HCT116 (cell line): ENCODE results near the gene EMP1. TPM values are rescaled to one million over a fixed set of nuclear protein-coding genes. Genes with fewer than 3 reads are reported as not detected.

Experiments
- ATAC-seq: fragments of 200-7000 bp; cut with Tn5 transposase; 2 replicates; pipeline ENCODE4 v1.9.1; 2020; ENCODE audit warnings: mild to moderate bottlenecking, moderate library complexity
- BruUV-seq: library from RNA; stranded (reverse); fragments of 400-500 nt; replicated peaks from 2 replicates; lab custom pipeline; 2021; lab: Mats Ljungman, UMichigan
- CTCF ChIA-PET: fragments of 300-600 bp; sonication (Branson Sonifier 250); formaldehyde crosslinking; loops from one replicate; lab custom pipeline; 2021; ENCODE audit warnings: antibody characterized with exemption; lab: Charles Lee
- POLR2A ChIA-PET: fragments of 300-600, 350-600 bp; sonication (Branson Sonifier 250); formaldehyde crosslinking; loops from one replicate; lab custom pipeline; 2021; ENCODE audit warnings: antibody characterized with exemption; lab: Charles Lee
- RAD21 ChIA-PET, 2 experiments: fragments of 300-600 bp; sonication (Branson Sonifier 250); formaldehyde crosslinking; loops; one replicate each; lab custom pipeline; 2023; ENCODE audit warnings: low total read pairs in 2 of 2; ENCODE audit not compliant: uncharacterized antibody in 2 of 2, unreplicated experiment in 2 of 2, low non-redundant PET in 1 of 2; lab: Charles Lee
- DNase-seq: peaks from one replicate; pipeline ENCODE4 v3.0.0-alpha.2; 2010; ENCODE audit warnings: low read depth, low spot score
- H2AFZ ChIP-seq: fragments of 200-600 bp; shearing (Covaris generic), sonication (generic); 2 replicates; pipeline ENCODE4 v1.6.1; 2017; ENCODE audit warnings: low read depth, mixed run types, mixed read lengths, antibody characterized with exemption, low read length; ENCODE audit not compliant: poor library complexity, severe bottlenecking
- H3K27ac ChIP-seq: 2 replicates; pipeline ENCODE4 v1.5.1; 2012; ENCODE audit warnings: low read depth, low read length
- H3K27me3 ChIP-seq: fragments of 200-600 bp; sonication (generic); 2 replicates; pipeline ENCODE4 v1.6.1; 2016; ENCODE audit warnings: mixed run types, low read length, mixed read lengths; ENCODE audit not compliant: insufficient read depth
- H3K36me3 ChIP-seq, 2 experiments: fragments of 200-500 bp in 1 of 2; fragments of 200-600 bp in 1 of 2; sonication (Bioruptor generic) in 1 of 2; sonication (generic) in 1 of 2; 2 replicates each; pipeline versions ENCODE4 v1.5.1 to v1.6.1; 2014 to 2016; ENCODE audit warnings: low read length in 2 of 2, inconsistent platforms in 1 of 2, mixed read lengths in 1 of 2, mixed run types in 1 of 2; ENCODE audit not compliant: insufficient read depth in 2 of 2, control insufficient read depth in 1 of 2
- H3K4me1 ChIP-seq, 2 experiments: fragments of 200-600 bp in 1 of 2; sonication (generic) in 1 of 2; 2 replicates each; pipeline versions ENCODE4 v1.5.1 to v1.6.1; 2012 to 2017; ENCODE audit warnings: low read length in 2 of 2, inconsistent platforms in 1 of 2, mild to moderate bottlenecking in 1 of 2, mixed read lengths in 1 of 2, mixed run types in 1 of 2, moderate library complexity in 1 of 2; ENCODE audit not compliant: insufficient read depth in 2 of 2, control insufficient read depth in 1 of 2
- H3K4me2 ChIP-seq: fragments of 200-600 bp; sonication (generic); 2 replicates; pipeline ENCODE4 v1.6.1; 2017; ENCODE audit warnings: mixed run types, low read length, mixed read lengths
- H3K4me3 ChIP-seq, 2 experiments: fragments of 200-600 bp in 1 of 2; sonication (generic) in 1 of 2; replicated peaks in 1 of 2; 2 replicates each; pipeline ENCODE4 v1.5.1; 2011 to 2016; ENCODE audit warnings: low read length in 2 of 2, control low read depth in 1 of 2, low read depth in 1 of 2, mild to moderate bottlenecking in 1 of 2, mixed read lengths in 1 of 2, mixed run types in 1 of 2
- H3K79me2 ChIP-seq: fragments of 200-600 bp; sonication (generic); 2 replicates; pipeline ENCODE4 v1.6.1; 2017; ENCODE audit warnings: mild to moderate bottlenecking, mixed run types, low read length, moderate library complexity, mixed read lengths; ENCODE audit not compliant: insufficient read depth
- H3K9ac ChIP-seq: fragments of 200-600 bp; sonication (generic); 2 replicates; pipeline ENCODE4 v1.6.1; 2016; ENCODE audit warnings: low read length, mixed read lengths
- H3K9me2 ChIP-seq: fragments of 200-600 bp; sonication (generic), shearing (Covaris generic); 2 replicates; pipeline ENCODE4 v1.6.1; 2017; ENCODE audit warnings: mixed run types, mild to moderate bottlenecking, moderate library complexity; ENCODE audit not compliant: insufficient read depth
- H3K9me3 ChIP-seq, 2 experiments: fragments of 200-500 bp in 1 of 2; fragments of 200-600 bp in 1 of 2; sonication (Bioruptor generic) in 1 of 2; sonication (generic) in 1 of 2; 2 replicates each; pipeline ENCODE4 v1.6.1; 2014 to 2017; ENCODE audit warnings: low read length in 2 of 2, mixed read lengths in 2 of 2, inconsistent platforms in 1 of 2, low read depth in 1 of 2, mild to moderate bottlenecking in 1 of 2, mixed run types in 1 of 2, moderate library complexity in 1 of 2; ENCODE audit not compliant: control insufficient read depth in 1 of 2, insufficient read depth in 1 of 2
- H4K20me1 ChIP-seq: fragments of 200-600 bp; sonication (generic), shearing (Covaris generic); 2 replicates; pipeline ENCODE4 v1.6.1; 2017; ENCODE audit warnings: mixed run types, mild to moderate bottlenecking, moderate library complexity; ENCODE audit not compliant: insufficient read depth
- CBX3 ChIP-seq: IDR thresholded peaks from 2 replicates; pipeline ENCODE4 v1.6.1; 2012; ENCODE audit warnings: low read depth
- CEBPB ChIP-seq: IDR thresholded peaks from 2 replicates; pipeline ENCODE4 v1.6.1; 2012; ENCODE audit warnings: low read depth
- EGR1 ChIP-seq: IDR thresholded peaks from 2 replicates; pipeline ENCODE4 v1.6.1; 2012; ENCODE audit warnings: low read depth
- ELF1 ChIP-seq: IDR thresholded peaks from 2 replicates; pipeline ENCODE4 v1.6.1; 2012; ENCODE audit warnings: low read depth, borderline replicate concordance
- EZH2 ChIP-seq: fragments of 200-600 bp; sonication (generic); IDR thresholded peaks from 2 replicates; pipeline ENCODE4 v1.6.1; 2017; ENCODE audit warnings: antibody characterized with exemption, mixed run types
- JUND ChIP-seq: IDR thresholded peaks from 2 replicates; pipeline ENCODE4 v1.6.1; 2012
- POLR2A ChIP-seq: IDR thresholded peaks from 2 replicates; pipeline ENCODE4 v1.7.0; 2011; ENCODE audit warnings: borderline replicate concordance; ENCODE audit not compliant: insufficient read depth, insufficient read length; ENCODE audit errors: extremely low read depth
- POLR2AphosphoS5 ChIP-seq: IDR thresholded peaks from 2 replicates; pipeline ENCODE4 v1.6.1; 2011; ENCODE audit warnings: mild to moderate bottlenecking, low read depth, low read length, moderate library complexity
- RAD21 ChIP-seq: IDR thresholded peaks from 2 replicates; pipeline ENCODE4 v1.6.1; 2012; ENCODE audit warnings: low read depth, mild to moderate bottlenecking
- SIN3A ChIP-seq: IDR thresholded peaks from 2 replicates; pipeline ENCODE4 v1.6.1; 2012; ENCODE audit warnings: low read depth
- SP1 ChIP-seq: IDR thresholded peaks from 2 replicates; pipeline ENCODE4 v1.6.1; 2012; ENCODE audit warnings: low read depth
- YY1 ChIP-seq: IDR thresholded peaks from 2 replicates; pipeline ENCODE4 v1.6.1; 2011; ENCODE audit warnings: low read length, low read depth, moderate library complexity, mild to moderate bottlenecking; ENCODE audit not compliant: insufficient replicate concordance; ENCODE audit errors: extremely low read depth
- ZFX ChIP-seq: fragments of 450-650 bp; IDR thresholded peaks from 2 replicates; pipeline ENCODE4 v1.6.1; 2017
- ZNF274 ChIP-seq: fragments of 200-500 bp; sonication (Bioruptor generic); IDR thresholded peaks from 2 replicates; pipeline ENCODE4 v1.6.1; 2014; ENCODE audit warnings: mild to moderate bottlenecking, low read depth, low read length, inconsistent platforms
- intact Hi-C: fragments of 100-400 bp; cut with micrococcal nuclease; formaldehyde crosslinking; loops from 2 replicates; pipeline ENCODE4 v1.10.0; 2022
- total RNA-seq: library from RNA; stranded (reverse); gene quantifications from one replicate; pipeline ENCODE4 v1.2.1, GENCODE V29; 2021; ENCODE audit not compliant: unreplicated experiment
- TF ChIP-seq, protein P1 (sequence below): IDR thresholded peaks from 2 replicates; pipeline ENCODE4 v1.6.1; 2012
- TF ChIP-seq, protein P2 (sequence below): IDR thresholded peaks from 2 replicates; pipeline ENCODE4 v1.6.1; 2011; ENCODE audit warnings: mild to moderate bottlenecking, low read length, moderate library complexity; ENCODE audit not compliant: insufficient replicate concordance; ENCODE audit errors: extremely low read depth
- TF ChIP-seq, protein P3 (sequence below), 3 experiments: fragments of 200-600 bp in 1 of 3; sonication (generic) in 1 of 3; IDR thresholded peaks in 2 of 3; conservative IDR thresholded peaks in 1 of 3; 2 replicates each; pipeline ENCODE4 v1.5.1; 2012 to 2017; ENCODE audit warnings: low read depth in 2 of 3, low read length in 2 of 3, antibody characterized with exemption in 1 of 3, borderline replicate concordance in 1 of 3, control low read depth in 1 of 3, mild to moderate bottlenecking in 1 of 3, mixed read lengths in 1 of 3, mixed run types in 1 of 3, moderate library complexity in 1 of 3; ENCODE audit not compliant: insufficient read depth in 1 of 3

Gene EMP1
- total RNA-seq, 1 experiment from 2014 or later: 110 TPM

DNA sequence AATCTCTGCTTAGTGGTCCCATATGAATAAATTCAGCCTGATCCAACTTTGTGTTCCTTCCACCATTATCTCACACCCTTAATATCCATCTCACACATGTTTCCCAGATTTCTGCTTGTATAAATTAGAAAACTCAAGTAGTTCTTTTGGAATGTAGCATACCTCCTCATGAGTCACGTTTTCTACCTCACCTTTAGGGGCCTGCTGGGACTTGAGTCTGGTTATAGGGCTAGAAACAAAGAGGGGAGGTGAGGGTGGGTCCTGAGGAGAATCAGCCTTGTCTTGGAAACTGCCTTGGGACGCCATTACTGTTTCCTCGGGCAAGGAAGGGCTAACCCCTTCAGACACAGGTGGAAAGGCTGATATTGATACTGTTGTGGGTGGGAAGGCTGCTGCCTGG, 51.1 kb downstream of the EMP1 start:
- ChIA-PET POLR2A (no interaction called here), RAD21 (no interaction called here), CTCF (interaction anchor here (1.1 kb wide), 1 partner anchor 8 kb away, joined by 4 read pairs; no protein-coding TSS in a partner anchor)
- Histone ChIP-seq H3K9me2 (no peaks in the 10 kb centered on the region), H3K4me2 (no peak overlapping the region), H3K4me1 (peaks cover 0 to 20% of the 10 kb centered on the region in 2 experiments; a peak in 3 of 4 replicates), H3K9ac (no peak overlapping the region), H3K4me3 (no peak overlapping the region), H3K36me3 (no peaks in the 10 kb centered on the region), H3K27ac (no peak overlapping the region), H3K9me3 (no peaks in the 10 kb centered on the region), H3K27me3 (no peaks in the 10 kb centered on the region), H2AFZ (no peak overlapping the region), H3K79me2 (no peaks in the 10 kb centered on the region), H4K20me1 (no peaks in the 10 kb centered on the region)
- intact Hi-C loops: no loop called here
- TF ChIP-seq POLR2AphosphoS5: no peak
- no peak for TF ChIP-seq ZFX
- TF ChIP-seq ELF1: no peak
- TF ChIP-seq CBX3: no peak
- no peak for TF ChIP-seq RAD21
- no peak for TF ChIP-seq POLR2A
- TF ChIP-seq, protein P1, sequence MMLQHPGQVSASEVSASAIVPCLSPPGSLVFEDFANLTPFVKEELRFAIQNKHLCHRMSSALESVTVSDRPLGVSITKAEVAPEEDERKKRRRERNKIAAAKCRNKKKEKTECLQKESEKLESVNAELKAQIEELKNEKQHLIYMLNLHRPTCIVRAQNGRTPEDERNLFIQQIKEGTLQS: no peak
- BruUV-seq: no TSS peak
- no peak for ATAC-seq
- no peak for DNase-seq

DNA sequence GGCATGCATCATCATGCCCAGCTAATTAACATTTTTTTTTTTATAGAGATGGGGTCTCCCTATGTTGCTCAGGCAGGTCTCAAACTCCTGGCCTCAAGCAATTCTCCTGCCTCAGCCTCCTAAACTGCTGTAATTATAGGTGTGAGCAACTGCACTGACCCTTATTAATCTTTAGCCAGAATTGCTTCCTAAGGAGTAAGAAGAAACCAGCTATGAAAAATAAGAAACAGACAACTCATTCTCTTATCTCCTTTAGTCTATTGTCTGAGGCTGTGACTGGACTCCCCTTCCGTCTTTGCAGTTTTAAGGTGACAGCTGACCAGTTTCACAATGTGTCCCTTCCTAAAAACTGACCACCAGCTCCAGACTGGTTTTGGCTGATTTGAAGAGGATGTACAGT, 52.4 kb downstream of the EMP1 start:
- POLR2A ChIA-PET: interaction anchor here (0.6 kb wide), 1 partner anchor 366 kb away, joined by 3 read pairs; no protein-coding TSS in a partner anchor
- TF ChIP-seq EZH2 (no peak), POLR2A (no peak), CBX3 (no peak), ZNF274 (no peak), ZFX (no peak), YY1 (no peak), SIN3A (no peak), EGR1 (no peak), POLR2AphosphoS5 (no peak), CEBPB (no peak), ELF1 (no peak), SP1 (no peak), JUND (no peak)
- TF ChIP-seq, protein P1: no peak
- TF ChIP-seq, protein P2, sequence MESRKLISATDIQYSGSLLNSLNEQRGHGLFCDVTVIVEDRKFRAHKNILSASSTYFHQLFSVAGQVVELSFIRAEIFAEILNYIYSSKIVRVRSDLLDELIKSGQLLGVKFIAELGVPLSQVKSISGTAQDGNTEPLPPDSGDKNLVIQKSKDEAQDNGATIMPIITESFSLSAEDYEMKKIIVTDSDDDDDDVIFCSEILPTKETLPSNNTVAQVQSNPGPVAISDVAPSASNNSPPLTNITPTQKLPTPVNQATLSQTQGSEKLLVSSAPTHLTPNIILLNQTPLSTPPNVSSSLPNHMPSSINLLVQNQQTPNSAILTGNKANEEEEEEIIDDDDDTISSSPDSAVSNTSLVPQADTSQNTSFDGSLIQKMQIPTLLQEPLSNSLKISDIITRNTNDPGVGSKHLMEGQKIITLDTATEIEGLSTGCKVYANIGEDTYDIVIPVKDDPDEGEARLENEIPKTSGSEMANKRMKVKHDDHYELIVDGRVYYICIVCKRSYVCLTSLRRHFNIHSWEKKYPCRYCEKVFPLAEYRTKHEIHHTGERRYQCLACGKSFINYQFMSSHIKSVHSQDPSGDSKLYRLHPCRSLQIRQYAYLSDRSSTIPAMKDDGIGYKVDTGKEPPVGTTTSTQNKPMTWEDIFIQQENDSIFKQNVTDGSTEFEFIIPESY: no peak
- TF ChIP-seq, protein P3, sequence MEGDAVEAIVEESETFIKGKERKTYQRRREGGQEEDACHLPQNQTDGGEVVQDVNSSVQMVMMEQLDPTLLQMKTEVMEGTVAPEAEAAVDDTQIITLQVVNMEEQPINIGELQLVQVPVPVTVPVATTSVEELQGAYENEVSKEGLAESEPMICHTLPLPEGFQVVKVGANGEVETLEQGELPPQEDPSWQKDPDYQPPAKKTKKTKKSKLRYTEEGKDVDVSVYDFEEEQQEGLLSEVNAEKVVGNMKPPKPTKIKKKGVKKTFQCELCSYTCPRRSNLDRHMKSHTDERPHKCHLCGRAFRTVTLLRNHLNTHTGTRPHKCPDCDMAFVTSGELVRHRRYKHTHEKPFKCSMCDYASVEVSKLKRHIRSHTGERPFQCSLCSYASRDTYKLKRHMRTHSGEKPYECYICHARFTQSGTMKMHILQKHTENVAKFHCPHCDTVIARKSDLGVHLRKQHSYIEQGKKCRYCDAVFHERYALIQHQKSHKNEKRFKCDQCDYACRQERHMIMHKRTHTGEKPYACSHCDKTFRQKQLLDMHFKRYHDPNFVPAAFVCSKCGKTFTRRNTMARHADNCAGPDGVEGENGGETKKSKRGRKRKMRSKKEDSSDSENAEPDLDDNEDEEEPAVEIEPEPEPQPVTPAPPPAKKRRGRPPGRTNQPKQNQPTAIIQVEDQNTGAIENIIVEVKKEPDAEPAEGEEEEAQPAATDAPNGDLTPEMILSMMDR (IDR thresholded peaks at IDR 0.05 in 2 of 3, conservative IDR thresholded peaks at IDR 0.05 in 1 of 3; ENCODE audit: borderline replicate concordance in 1 of 3, insufficient read depth in 1 of 3, low read depth in 2 of 3, low read length in 2 of 3): no peak

More for the DNA sequence above, 52.4 kb downstream of the EMP1 start:
- no peaks in the 10 kb centered on the region for H4K20me1 ChIP-seq
- DNase-seq: no peak
- no peaks in the 10 kb centered on the region for H3K9me3 ChIP-seq
- H3K79me2 ChIP-seq: no peaks in the 10 kb centered on the region
- H3K36me3 ChIP-seq: no peaks in the 10 kb centered on the region
- H3K4me2 ChIP-seq: no peak overlapping the region
- no peak overlapping the region for H3K9ac ChIP-seq
- H3K9me2 ChIP-seq: no peaks in the 10 kb centered on the region
- no peak overlapping the region for H2AFZ ChIP-seq
- no peak for ATAC-seq
- BruUV-seq: no TSS peak
- no peak overlapping the region for H3K27ac ChIP-seq
- intact Hi-C loops: no loop called here
- ChIA-PET CTCF (interaction anchor here (0.8 kb wide), 1 partner anchor 29 kb away, joined by 4 read pairs; no protein-coding TSS in a partner anchor), RAD21 (no interaction called here)
- peaks cover 0 to 17% of the 10 kb centered on the region in 2 experiments; a peak in 3 of 4 replicates for H3K4me1 ChIP-seq
- H3K4me3 ChIP-seq: no peak overlapping the region
- no peaks in the 10 kb centered on the region for H3K27me3 ChIP-seq
